AG04450 (cell line): ENCODE data around the gene RAET1E. TPM values are rescaled to one million over a fixed set of nuclear protein-coding genes. Genes with fewer than 3 reads are reported as not detected.
A peak's percentile ranks its signal among the peaks of the same experiment; 100 is the strongest.
"Not testable (repeated sequence)": the region's sequence is repeated elsewhere in the genome, so short reads cannot be mapped to it uniquely, and the experiment has no call there.

Experiments used
- CTCF ChIA-PET: fragments of 300-600, 350-600 bp; formaldehyde crosslinking; extraction: SDS; loops from one replicate; lab custom pipeline; 2022; ENCODE audit warnings: antibody characterized with exemption, inconsistent platforms; lab: Charles Lee
- POLR2A ChIA-PET: fragments of 350-600 bp; formaldehyde crosslinking; extraction: SDS; loops from one replicate; lab custom pipeline; 2021; ENCODE audit warnings: antibody characterized with exemption, inconsistent platforms; lab: Yijun Ruan, JAX
- DNase-seq: peaks from one replicate; pipeline ENCODE4 v3.0.0-alpha.2; 2011; ENCODE audit warnings: low read depth, low spot score
- H3K27ac ChIP-seq: one replicate; pipeline ENCODE4 v1.5.1; 2012; ENCODE audit warnings: low read depth, low read length, control low read depth
- H3K27me3 ChIP-seq: one replicate; pipeline ENCODE4 v1.6.0; 2012; ENCODE audit warnings: low read length; ENCODE audit not compliant: control insufficient read depth, insufficient read depth
- H3K4me3 ChIP-seq: 2 replicates; pipeline ENCODE4 v1.5.1; 2011; ENCODE audit warnings: mild to moderate bottlenecking, low read depth, low read length, control low read depth
- H3K9me3 ChIP-seq: 2 replicates; pipeline ENCODE4 v1.5.1; 2012; ENCODE audit warnings: low read length; ENCODE audit not compliant: control insufficient read depth, insufficient read depth
- polyA plus RNA-seq: library from polyadenylated mRNA; depleted of rRNA; stranded (reverse); fragments of >200 nt; gene quantifications from 2 replicates; pipeline ENCODE4 v1.2.3, GENCODE V29; 2011
- TF ChIP-seq, protein P1 (sequence below): IDR thresholded peaks from 2 replicates; pipeline ENCODE4 v1.5.1; 2011; ENCODE audit warnings: low read depth, low read length, control low read depth, inconsistent platforms

The RAET1E gene
- polyA plus RNA-seq, 1 experiment: not detected

DNA sequence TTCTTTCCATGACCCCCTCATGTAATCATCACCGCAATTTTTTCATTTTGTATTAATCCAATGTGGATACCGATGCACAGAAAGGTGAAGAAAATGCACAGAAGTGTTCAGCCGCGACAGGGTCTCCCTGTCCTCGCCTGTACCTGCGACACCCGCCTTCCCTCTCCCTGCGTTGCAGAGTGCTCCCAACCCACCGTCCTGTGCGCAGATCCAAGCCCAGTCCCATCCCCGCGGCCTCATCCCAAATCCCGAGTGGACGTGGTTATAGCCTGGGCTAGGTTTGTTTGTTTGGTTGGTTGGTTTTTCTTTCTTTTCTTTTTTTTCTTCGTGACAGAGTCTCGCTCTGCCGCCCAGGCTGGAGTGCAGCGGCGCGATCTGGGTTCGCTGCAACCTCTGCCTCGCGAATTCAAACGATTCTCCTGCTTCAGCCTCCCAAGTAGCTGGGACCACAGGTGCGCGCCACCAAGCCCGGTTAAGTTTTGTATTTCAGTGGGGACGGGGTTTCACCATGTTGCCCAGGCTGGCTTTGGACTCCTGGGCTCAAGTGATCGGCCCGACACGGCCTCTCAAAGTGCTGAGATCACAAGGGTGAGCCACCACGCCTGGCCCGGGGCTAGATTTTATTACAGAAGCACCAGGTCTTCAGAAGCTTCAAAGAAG lies 25.5 kb upstream of the RAET1E start:
- H3K27ac ChIP-seq: no peak overlapping the region
- peaks cover 9% of the 10 kb centered on the region for H3K27me3 ChIP-seq
- TF ChIP-seq, protein P1, sequence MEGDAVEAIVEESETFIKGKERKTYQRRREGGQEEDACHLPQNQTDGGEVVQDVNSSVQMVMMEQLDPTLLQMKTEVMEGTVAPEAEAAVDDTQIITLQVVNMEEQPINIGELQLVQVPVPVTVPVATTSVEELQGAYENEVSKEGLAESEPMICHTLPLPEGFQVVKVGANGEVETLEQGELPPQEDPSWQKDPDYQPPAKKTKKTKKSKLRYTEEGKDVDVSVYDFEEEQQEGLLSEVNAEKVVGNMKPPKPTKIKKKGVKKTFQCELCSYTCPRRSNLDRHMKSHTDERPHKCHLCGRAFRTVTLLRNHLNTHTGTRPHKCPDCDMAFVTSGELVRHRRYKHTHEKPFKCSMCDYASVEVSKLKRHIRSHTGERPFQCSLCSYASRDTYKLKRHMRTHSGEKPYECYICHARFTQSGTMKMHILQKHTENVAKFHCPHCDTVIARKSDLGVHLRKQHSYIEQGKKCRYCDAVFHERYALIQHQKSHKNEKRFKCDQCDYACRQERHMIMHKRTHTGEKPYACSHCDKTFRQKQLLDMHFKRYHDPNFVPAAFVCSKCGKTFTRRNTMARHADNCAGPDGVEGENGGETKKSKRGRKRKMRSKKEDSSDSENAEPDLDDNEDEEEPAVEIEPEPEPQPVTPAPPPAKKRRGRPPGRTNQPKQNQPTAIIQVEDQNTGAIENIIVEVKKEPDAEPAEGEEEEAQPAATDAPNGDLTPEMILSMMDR: no peak
- ChIA-PET POLR2A (no interaction called here), CTCF (interaction anchor here (2.2 kb wide), 1 partner anchor 89 kb away, joined by 18 read pairs; no protein-coding TSS in a partner anchor)
- no peak for DNase-seq
- peak overlapping the region; percentile 78 for H3K4me3 ChIP-seq
- no peaks in the 10 kb centered on the region; the same call in 1 of the 2 replicates for H3K9me3 ChIP-seq

DNA sequence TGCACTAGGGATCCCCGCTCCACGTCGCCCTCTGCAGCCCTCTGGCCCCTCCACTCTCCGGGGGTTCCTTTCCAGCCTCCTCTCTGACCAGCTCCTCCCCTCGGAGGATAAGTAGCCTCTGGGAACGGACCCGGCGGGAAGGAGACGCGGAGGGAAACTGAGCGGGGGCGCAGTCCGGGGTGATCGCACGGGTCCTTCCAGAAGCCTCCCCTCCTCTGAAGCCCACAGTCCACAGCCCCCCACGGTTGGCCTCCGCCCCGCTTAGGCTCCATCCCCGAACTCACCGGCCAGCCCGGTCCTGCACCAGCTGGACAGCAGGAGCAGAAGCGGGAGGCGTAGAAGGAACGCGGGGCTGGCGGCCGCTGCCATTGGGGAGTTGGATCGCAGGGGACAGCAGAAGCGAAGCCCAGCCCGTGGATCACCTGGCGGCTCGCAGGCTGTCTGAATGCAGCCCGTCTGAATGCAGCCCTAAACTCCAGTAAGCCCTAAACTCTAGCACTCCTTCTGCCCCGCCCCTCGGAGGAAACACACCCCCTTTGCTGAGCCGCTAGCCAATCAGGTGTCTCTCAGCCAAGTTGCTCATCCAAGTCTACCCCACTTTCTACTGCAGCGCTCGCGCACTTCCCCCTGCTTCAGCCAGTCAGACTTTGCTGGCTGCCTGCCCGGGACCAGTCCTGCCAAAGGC lies 24.9 kb upstream of the RAET1E start, which contains the start of gene RAET1G:
Gene RAET1G (minus strand): TSS at position 480 of the 685 bp plus-strand sequence. CDS start 111 bp downstream, at position 369.
- ChIA-PET POLR2A (interaction anchor here (0.6 kb wide), 2 partner anchors 11 to 84 kb away, joined by 3 to 4 read pairs; no protein-coding TSS in a partner anchor), CTCF (interaction anchor here (0.9 kb wide), 1 partner anchor 89 kb away, joined by 3 read pairs; no protein-coding TSS in a partner anchor)
- TF ChIP-seq, protein P1: no peak
- peak; percentile 86 for DNase-seq
- Histone ChIP-seq H3K27me3 (peaks cover 9% of the 10 kb centered on the region), H3K4me3 (peak within 1 kb of the TSS; percentile 78), H3K27ac (no peak within 1 kb of the TSS), H3K9me3 (no peaks in the 10 kb centered on the region; the same call in 1 of the 2 replicates)

DNA sequence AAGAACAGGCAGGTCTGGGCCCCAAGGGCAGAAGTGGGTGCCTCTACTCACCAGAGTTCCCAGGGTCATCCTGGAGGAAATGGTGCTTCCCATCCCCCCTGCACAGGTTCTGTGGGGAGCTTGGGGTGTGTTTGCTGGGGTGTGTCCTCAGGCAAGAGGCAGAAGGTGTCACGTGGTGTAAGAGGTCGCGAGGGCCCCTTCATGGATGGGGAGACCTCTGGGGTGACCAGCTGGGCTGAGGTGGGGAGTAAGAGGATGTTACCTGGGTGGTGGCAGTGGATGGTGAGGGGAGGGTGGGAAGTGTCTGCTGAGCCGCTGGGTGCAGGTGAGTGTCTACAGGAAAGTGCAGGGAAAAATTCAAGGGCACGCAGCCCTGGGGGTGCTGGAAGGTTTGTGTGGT lies 24.2 kb upstream of the RAET1E start:
- peak overlapping the region; percentile 78 for H3K4me3 ChIP-seq
- H3K27ac ChIP-seq, H3K27me3 ChIP-seq, H3K9me3 ChIP-seq, DNase-seq: not testable (repeated sequence)
- CTCF ChIA-PET: interaction anchor here (0.9 to 1.0 kb wide), 2 partner anchors 88 to 197 kb away, joined by 3 read pairs; no protein-coding TSS in a partner anchor
- POLR2A ChIA-PET: interaction anchor here (0.6 kb wide), 1 partner anchor 83 kb away, joined by 4 read pairs; no protein-coding TSS in a partner anchor

DNA sequence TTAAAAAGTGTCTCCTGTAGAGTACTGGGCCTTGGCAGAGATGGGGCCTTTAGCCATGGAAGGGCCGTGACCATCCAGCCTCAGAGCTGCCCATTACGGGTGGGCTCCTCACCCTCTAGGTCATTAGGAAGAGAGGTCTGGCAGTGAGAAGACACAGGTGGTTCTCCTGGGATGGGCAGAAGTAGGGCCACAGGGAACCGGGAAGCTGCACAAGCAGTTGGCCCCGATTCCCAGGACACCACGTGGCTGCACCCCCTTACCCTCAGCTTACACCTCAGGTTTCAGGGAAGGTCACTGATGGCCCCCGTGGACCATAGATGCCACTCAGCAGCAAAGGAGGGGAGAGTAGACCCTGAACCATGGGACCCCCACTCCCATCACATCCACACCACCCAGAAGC lies 23.4 kb upstream of the RAET1E start:
- POLR2A ChIA-PET: no interaction called here
- TF ChIP-seq, protein P1: no peak

DNA sequence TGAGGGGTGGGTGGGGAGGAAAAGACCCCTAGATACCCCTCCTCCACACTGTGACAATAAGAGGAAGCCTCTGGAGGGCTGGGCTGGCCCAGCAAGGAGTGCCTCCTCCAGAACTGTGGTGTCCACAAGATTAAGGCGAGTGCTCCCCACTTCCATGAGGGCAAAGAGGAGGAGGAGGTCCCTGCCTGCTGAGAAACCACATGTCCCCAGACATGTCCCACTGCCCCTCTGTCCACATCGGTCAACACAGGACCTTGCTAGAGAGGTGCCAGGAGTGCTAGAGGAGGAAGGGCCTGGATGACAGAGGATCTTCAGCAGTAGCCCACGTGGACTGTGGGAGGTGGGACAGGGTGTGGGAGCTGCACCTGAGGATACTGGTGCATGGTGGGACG lies 21.9 kb upstream of the RAET1E start:
- ChIA-PET CTCF (no interaction called here), POLR2A (no interaction called here)
- Histone ChIP-seq H3K4me3 (no peak overlapping the region), H3K9me3 (no peaks in the 10 kb centered on the region; the same call in 1 of the 2 replicates), H3K27me3 (peaks cover 9% of the 10 kb centered on the region), H3K27ac (no peak overlapping the region)
- TF ChIP-seq, protein P1: no peak
- no peak for DNase-seq

More for the DNA sequence above, 23.4 kb upstream of the RAET1E start:
- no peaks in the 10 kb centered on the region; the same call in 1 of the 2 replicates for H3K9me3 ChIP-seq
- no peak overlapping the region for H3K4me3 ChIP-seq
- no peak for DNase-seq
- CTCF ChIA-PET: interaction anchor here (1.0 kb wide), 1 partner anchor 196 kb away, joined by 3 read pairs; no protein-coding TSS in a partner anchor
- H3K27ac ChIP-seq: no peak overlapping the region
- peaks cover 9% of the 10 kb centered on the region for H3K27me3 ChIP-seq

DNA sequence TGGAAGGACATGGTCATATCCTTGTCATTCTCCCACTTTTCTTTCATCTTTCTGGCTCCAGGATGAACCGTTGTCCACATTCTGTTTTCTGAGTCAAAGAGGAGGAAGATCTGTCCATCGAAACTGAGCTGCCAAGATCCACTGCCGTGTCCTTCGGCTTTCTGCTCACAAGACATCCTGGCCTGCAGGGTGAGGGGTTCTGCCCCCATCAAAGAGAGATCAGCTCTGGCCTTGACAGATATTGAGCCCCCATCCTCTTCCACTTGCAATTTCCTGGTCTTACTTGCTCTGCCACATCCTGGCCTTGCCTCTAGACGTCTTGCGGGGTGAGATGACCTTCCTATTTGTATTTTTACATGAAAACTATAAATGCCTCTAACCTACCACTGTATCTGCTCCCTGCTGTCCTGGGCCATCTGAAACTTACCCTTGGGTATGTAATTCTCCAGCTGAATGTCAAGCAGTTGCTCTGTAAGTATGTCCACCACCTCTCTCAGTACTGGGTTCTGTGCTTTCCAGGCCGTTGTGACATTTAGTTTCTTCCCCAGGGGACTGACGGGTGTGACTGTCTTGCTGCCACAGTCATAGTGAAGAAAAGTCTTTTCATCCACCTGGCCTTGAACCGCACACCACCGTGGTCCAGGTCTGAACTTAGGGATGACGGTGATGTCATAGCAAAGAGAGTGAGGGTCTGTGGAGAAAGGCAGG lies 21.4 kb upstream of the RAET1E start:
- POLR2A ChIA-PET, DNase-seq, CTCF ChIA-PET, H3K4me3 ChIP-seq, H3K27ac ChIP-seq, H3K9me3 ChIP-seq, H3K27me3 ChIP-seq: not testable (repeated sequence)
